GM12891 (cell line): ENCODE results near the gene SLC16A4.

Source experiments
- DNase-seq: peaks from one replicate; pipeline ENCODE4 v3.0.0; 2011; ENCODE audit warnings: low spot score; ENCODE audit not compliant: insufficient read length
- FAIRE-seq: peaks from 2 replicates; lab custom pipeline; 2011; peaks lifted over from hg19 to GRCh38; lab: Jason Lieb, UNC
- PAX5 ChIP-seq: IDR thresholded peaks from 2 replicates; pipeline ENCODE4 v1.6.1; 2011; ENCODE audit warnings: low read length, moderate library complexity, mild to moderate bottlenecking; ENCODE audit not compliant: insufficient read depth, severe bottlenecking
- POLR2A ChIP-seq: IDR thresholded peaks from 2 replicates; pipeline ENCODE4 v1.6.1; 2011; ENCODE audit warnings: low read depth, low read length, control low read depth
- POLR2AphosphoS5 ChIP-seq: IDR thresholded peaks from 2 replicates; pipeline ENCODE4 v1.6.1; 2011; ENCODE audit warnings: low read depth, low read length, control low read depth
- POU2F2 ChIP-seq: IDR thresholded peaks from 2 replicates; pipeline ENCODE4 v1.6.1; 2011; ENCODE audit warnings: low read depth, mild to moderate bottlenecking, control low read depth, low read length, moderate library complexity
- SPI1 ChIP-seq: IDR thresholded peaks from 2 replicates; pipeline ENCODE4 v1.6.1; 2011; ENCODE audit warnings: low read depth, low read length, control low read depth
- TAF1 ChIP-seq: IDR thresholded peaks from 2 replicates; pipeline ENCODE4 v1.6.1; 2011; ENCODE audit warnings: low read depth, low read length, control low read depth

Gene SLC16A4

DNA sequence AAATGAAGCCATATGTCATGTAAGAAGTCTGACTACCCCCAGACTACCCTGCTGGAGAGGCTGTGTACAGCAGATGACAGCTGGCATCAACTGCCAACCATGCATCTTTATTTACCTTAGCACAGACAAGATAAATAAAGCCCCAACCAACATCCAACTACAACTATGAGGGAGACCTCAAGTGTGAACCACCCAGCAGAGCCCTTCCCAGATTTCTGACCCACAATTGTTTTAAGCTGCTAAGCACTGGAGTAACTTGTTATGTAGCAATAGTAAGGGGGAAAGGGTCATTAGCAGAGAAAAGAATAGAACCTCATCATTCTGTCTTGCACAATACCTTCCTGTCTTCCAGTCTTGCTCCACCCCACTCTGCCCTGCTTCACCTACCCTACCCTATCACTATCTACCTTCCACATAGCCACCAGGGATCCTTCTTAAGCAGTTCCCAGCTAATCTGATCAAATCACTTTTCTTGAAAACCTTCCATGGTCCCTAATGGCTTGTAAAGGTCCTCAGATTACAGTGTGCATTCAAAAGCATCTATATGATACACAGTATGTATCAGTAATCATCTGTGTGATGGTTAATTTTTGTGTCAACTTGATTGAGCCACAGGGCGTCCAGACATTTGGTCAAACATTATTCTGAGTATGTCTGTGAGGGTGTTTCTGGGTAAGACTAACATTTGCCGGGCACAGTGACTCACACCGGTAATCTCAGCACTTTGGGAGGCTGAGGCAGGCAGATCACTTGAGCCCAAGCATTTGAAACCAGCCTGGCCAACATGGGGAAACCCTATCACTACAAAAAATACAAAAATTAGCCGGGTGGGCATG is 71.3 kb downstream of the SLC16A4 start:
- FAIRE-seq (no peak), DNase-seq (no peak)
- no peak for TF ChIP-seq SPI1
- no peak for TF ChIP-seq PAX5
- no peak for TF ChIP-seq TAF1
- TF ChIP-seq POLR2AphosphoS5 = no peak
- no peak for TF ChIP-seq POLR2A
- no peak for TF ChIP-seq POU2F2

DNA sequence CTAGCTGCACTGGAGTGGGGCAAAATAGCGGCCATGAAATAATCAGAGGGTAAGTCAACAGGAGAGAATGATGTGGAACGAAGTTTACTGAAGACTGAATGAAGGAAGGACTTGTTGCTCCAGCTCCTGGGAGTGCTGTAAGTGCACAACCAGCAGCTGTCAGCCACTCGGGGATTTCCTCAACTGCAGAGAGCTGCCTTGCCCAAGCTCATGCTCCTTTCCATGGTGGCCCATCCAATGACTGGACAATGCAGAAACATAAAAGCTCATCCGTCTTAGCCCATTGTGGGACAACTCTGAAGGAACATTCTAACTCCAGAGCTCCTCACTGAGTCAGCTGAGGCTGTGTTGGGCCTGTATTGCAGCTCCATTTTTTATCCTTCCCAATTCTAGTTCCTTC is 72.8 kb downstream of the SLC16A4 start:
- no peak for DNase-seq
- TF ChIP-seq POU2F2 (no peak), TAF1 (no peak), SPI1 (no peak), PAX5 (no peak), POLR2AphosphoS5 (no peak), POLR2A (no peak)
- FAIRE-seq = no peak

DNA sequence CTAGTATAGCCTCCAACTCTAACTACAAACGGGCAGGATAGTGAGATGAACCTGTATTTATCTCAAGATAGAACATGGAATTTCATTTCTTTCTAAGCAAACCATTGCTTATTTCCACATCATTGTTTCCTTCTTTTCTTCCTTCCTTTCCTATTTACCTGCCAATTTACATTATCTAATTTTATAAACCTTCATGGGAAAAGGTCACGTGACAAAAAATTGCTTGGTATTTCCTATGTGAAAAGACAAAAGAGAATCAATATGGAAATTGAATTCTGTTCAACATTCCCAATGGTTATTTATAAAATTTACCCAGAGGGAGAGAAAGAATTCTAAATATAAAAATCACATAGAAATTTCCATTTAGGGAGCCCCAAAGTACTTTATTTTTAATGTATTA is 74.1 kb downstream of the SLC16A4 start:
- no peak for DNase-seq
- no peak for FAIRE-seq
- TF ChIP-seq TAF1 (no peak), POLR2A (no peak), POLR2AphosphoS5 (no peak), POU2F2 (no peak), PAX5 (no peak), SPI1 (no peak)
